ES-I3 (cell line): ENCODE results near the gene AP3S1.
"Not testable (repeated sequence)": the region's sequence is repeated elsewhere in the genome, so short reads cannot be mapped to it uniquely, and the experiment has no call there.

Source experiments
- H3K36me3 ChIP-seq: 2 replicates; pipeline ENCODE4 v1.6.1; 2013; ENCODE audit warnings: mild to moderate bottlenecking, low read length, control low read depth, moderate library complexity; ENCODE audit not compliant: insufficient read depth
- H3K4me1 ChIP-seq: 2 replicates; pipeline ENCODE4 v1.6.1; 2013; ENCODE audit warnings: mild to moderate bottlenecking, control low read depth, low read length; ENCODE audit not compliant: insufficient read depth
- H3K9ac ChIP-seq: 2 replicates; pipeline ENCODE4 v1.6.1; 2013; ENCODE audit warnings: low read depth, mild to moderate bottlenecking, low read length, moderate library complexity
- H3K9me3 ChIP-seq: 2 replicates; pipeline ENCODE4 v1.6.1; 2013; ENCODE audit warnings: mild to moderate bottlenecking, low read length, moderate library complexity; ENCODE audit not compliant: control insufficient read depth, insufficient read depth

AP3S1 gene

DNA sequence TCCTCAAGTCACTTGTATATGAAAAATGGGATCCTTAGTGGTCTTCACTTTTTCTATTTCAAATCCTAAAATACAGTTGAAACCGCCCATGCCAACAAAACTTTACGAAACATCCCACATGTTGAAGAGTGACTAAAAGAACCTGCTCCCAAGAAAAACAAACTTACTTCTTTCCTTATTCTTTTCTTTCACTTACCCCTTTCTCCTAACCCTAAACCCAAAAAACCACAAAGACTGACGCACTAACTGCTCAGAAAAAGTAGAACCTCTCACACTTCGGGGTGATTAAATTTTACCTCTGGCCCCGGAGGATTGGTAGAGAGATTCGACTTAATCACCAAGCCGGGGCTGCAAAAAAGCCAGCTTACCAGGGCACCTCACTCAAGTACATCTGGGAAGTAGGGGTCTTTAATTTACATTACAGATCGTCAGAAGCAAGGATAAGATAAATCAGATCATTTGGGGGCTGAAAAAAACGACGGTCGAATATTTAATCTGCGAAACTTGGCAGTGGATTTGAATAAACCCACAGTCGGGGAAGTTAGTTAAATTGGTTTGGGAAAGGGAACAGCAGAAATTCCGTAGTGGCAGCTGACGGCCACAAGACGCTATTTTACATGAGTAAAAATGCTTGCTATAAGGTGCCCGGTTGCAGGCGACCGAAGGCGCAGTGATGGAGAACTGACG lies 26.6 kb upstream of the AP3S1 start:
- no peaks in the 10 kb centered on the region for H3K36me3 ChIP-seq

GRCh38 chr5:115815693-115816225 lies 26.0 kb upstream of the AP3S1 start:
- Histone ChIP-seq H3K4me1 (no peaks in the 10 kb centered on the region), H3K9me3 (no peaks in the 10 kb centered on the region), H3K9ac (peak overlapping the region; percentile 88), H3K36me3 (no peaks in the 10 kb centered on the region)

More for the DNA sequence above, 26.6 kb upstream of the AP3S1 start:
- Histone ChIP-seq H3K4me1 (no peaks in the 10 kb centered on the region), H3K9ac (peak overlapping the region; percentile 88), H3K9me3 (no peaks in the 10 kb centered on the region)

DNA sequence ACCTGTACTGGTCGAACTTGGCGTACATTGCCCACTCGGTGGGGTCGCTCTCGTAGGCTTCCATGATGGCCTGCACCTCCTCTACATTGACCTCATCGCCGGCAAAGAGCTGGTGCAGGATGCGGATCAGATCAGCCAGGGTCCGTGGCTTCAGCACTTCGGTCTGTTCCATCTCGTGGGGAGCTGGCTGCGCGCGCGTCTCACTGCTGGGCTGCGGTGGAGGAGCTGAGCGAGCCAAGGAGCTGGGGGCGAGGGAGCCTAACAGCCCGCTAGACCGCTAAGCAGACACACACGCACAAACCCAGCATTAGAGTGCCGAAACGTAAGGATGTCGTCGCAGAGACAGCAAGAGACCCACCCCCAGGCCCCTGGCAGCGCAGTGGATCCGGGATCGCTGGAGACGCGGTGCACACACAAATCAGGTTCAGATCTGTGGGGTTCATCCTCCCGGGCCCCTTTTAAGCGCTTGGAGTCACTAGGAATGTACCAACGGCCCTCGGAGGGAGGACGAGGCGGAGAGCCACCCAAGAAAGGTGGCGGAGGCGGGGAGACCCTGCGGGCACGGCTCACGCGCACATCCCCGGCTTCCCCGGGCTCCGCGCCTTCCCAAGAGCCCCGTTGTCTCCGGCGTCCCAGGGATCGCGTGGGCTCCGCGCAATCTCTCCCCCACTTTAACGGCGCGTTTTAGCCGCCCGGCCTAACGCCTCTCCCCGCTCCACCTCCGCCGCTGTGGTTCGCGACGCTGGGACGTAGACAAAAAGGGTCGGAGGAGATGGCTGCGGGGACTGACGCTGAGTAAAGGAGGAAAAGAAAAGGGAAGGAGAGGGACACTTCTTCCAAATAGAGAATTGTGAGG lies 25.3 kb upstream of the AP3S1 start, which contains the start of gene CDO1:
TSS of gene CDO1 (minus strand) at position 434 of the 856 bp plus-strand sequence. CDS start at position 172, 262 bp downstream.
- Histone ChIP-seq H3K4me1 (no peaks in the 10 kb centered on the region), H3K9ac (peak within 1 kb of the TSS; percentile 88), H3K9me3 (no peaks in the 10 kb centered on the region), H3K36me3 (no peaks in the 10 kb centered on the region)

DNA sequence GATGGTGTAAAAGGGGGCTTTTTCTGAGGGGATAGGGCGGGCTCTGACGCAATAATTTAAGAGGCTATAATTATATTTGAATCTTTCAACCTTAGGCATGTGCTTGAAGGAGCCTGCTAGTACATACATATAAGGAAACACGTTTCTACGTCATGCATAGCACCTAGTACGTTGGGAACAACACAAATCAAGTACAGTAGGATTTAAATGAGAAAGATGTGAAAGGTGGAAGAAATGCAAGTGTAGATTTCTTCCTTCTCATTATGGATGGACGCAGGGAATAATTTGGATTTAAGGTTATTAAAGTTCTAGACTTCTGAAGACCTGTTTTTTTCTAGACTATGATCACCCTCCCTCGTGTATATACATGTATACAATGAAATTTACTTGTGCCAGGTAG lies 24.3 kb upstream of the AP3S1 start:
- Histone ChIP-seq H3K4me1 (no peaks in the 10 kb centered on the region), H3K9me3 (no peaks in the 10 kb centered on the region), H3K9ac (no peak overlapping the region), H3K36me3 (no peaks in the 10 kb centered on the region)

DNA sequence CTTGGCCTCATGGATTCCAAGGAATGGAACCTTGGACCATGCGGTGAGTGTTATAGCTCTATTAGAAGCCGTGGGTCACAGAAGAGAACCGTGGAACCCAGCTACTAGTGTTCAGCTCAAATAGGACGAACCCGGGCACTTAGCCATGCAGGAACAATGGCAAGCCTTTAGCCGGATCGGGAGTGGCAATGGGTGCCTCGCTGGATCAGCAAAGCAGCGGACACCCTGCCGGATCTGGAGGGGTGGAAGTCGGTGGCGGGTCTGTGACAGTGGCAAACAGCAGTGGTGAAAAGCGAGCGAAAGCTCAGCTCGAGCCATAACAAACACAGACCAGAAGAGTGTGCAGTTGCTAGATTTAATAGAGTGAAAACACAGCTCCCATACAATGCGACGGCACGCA lies 22.9 kb upstream of the AP3S1 start:
- Histone ChIP-seq H3K9me3 (no peaks in the 10 kb centered on the region; the same call in 1 of the 2 replicates), H3K9ac (no peak overlapping the region), H3K36me3 (no peaks in the 10 kb centered on the region), H3K4me1 (no peaks in the 10 kb centered on the region)

DNA sequence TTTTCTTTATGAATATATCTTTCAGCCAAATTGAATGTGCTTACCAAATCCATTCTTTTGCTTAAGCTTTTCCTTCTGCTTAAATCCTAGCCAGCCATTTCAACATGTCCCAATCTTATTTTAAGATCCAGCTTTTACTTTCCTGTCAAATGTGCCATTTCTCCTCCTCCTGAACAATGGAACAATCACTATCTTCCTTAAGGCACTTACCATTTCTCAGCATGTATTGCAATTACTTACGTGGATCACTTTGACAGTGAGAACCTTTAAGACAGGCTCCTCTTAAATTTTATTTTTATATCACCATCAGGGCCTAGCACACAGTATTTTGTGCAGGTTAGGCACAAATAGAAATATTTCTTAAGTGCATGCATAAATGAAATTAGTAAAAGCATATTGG lies 20.9 kb upstream of the AP3S1 start:
- Histone ChIP-seq H3K9ac (no peak overlapping the region), H3K9me3 (peaks cover 1% of the 10 kb centered on the region; the same call in 1 of the 2 replicates), H3K4me1 (no peaks in the 10 kb centered on the region), H3K36me3 (no peaks in the 10 kb centered on the region)

- not testable (repeated sequence) for H3K9ac ChIP-seq, H3K4me1 ChIP-seq, H3K9me3 ChIP-seq, H3K36me3 ChIP-seq
Measured at GRCh38 chr5:115824983-115825382, 16.8 kb upstream of the AP3S1 start.

DNA sequence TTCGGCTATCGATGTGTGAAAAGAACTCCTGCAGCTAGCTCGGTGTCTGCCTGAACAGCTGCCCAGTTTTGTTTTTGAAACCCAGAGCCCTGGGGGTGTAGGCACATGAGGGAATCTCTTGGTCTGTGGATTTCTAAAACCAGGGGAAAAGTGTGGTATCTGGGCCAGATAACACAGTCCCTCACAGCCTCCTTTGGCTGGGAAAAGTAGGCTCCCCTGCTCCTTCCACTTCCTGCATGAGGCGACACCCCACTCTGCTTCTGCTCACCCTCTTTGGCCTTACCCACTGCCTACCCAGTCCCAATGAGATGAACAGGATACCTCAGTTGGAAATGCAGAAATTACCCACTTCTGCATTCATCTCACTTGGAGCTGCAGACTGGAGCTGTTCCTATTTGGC lies 15.8 kb upstream of the AP3S1 start:
- Histone ChIP-seq H3K9ac (no peak overlapping the region), H3K9me3 (peaks cover 4% of the 10 kb centered on the region), H3K4me1 (no peaks in the 10 kb centered on the region), H3K36me3 (peaks cover 11% of the 10 kb centered on the region)

GRCh38 chr5:115829913-115830312 lies 11.8 kb upstream of the AP3S1 start:
- peaks cover 4% of the 10 kb centered on the region; the same call in 1 of the 2 replicates for H3K9me3 ChIP-seq
- H3K4me1 ChIP-seq, result no peaks in the 10 kb centered on the region
- no peak overlapping the region for H3K9ac ChIP-seq
- H3K36me3 ChIP-seq, result peaks cover 11% of the 10 kb centered on the region

- no peak overlapping the region for H3K9ac ChIP-seq
- H3K4me1 ChIP-seq, result no peaks in the 10 kb centered on the region
- peaks cover 11% of the 10 kb centered on the region for H3K36me3 ChIP-seq
- no peaks in the 10 kb centered on the region for H3K9me3 ChIP-seq
Measured at GRCh38 chr5:115831163-115831768, 10.5 kb upstream of the AP3S1 start.

GRCh38 chr5:115835481-115835880 lies 6.3 kb upstream of the AP3S1 start:
- peaks cover 6% of the 10 kb centered on the region for H3K4me1 ChIP-seq
- H3K9me3 ChIP-seq, result no peaks in the 10 kb centered on the region
- peaks cover 9% of the 10 kb centered on the region for H3K36me3 ChIP-seq

GRCh38 chr5:115838885-115839518 lies 2.7 kb upstream of the AP3S1 start:
- Histone ChIP-seq H3K4me1 (peaks cover 9% of the 10 kb centered on the region), H3K9ac (no peak overlapping the region), H3K36me3 (peaks cover 6% of the 10 kb centered on the region; the same call in 1 of the 2 replicates), H3K9me3 (no peaks in the 10 kb centered on the region)

More at GRCh38 chr5:115835481-115835880, 6.3 kb upstream of the AP3S1 start:
- no peak overlapping the region for H3K9ac ChIP-seq

- peaks cover 9% of the 10 kb centered on the region for H3K4me1 ChIP-seq
- H3K9me3 ChIP-seq, result no peaks in the 10 kb centered on the region
- H3K36me3 ChIP-seq, result peaks cover 6% of the 10 kb centered on the region; the same call in 1 of the 2 replicates
Measured at GRCh38 chr5:115840873-115841272, 862 bp upstream of the AP3S1 start.

More at GRCh38 chr5:115840873-115841272, 862 bp upstream of the AP3S1 start:
- H3K9ac ChIP-seq, result peak overlapping the region; percentile 82
